Activated naive CD8-positive, alpha-beta T cell treated with anti-CD3 and anti-CD28 coated beads, Interleukin-2, amount 50 U/mL, for 24 hours (primary cell): ENCODE measurements around the gene CES3.
"Not testable (repeated sequence)": the region's sequence is repeated elsewhere in the genome, so short reads cannot be mapped to it uniquely, and the experiment has no call there.

Experiments
- ATAC-seq: fragments of 150-1000 bp; cut with Tn5 transposase; one replicate; pipeline ENCODE4 v1.10.0; 2021
- DNase-seq: peaks from one replicate; pipeline ENCODE4 v3.0.0; 2021
- H3K27ac Mint-ChIP-seq: one replicate; pipeline ENCODE4 v1.8.0; 2021; ENCODE audit warnings: mild to moderate bottlenecking, mixed read lengths
- H3K27me3 Mint-ChIP-seq: one replicate; pipeline ENCODE4 v1.8.0; 2021; ENCODE audit warnings: mixed read lengths
- H3K36me3 Mint-ChIP-seq: one replicate; pipeline ENCODE4 v1.8.0; 2021; ENCODE audit warnings: low read depth, mixed read lengths
- H3K4me1 Mint-ChIP-seq: one replicate; pipeline ENCODE4 v1.8.0; 2021; ENCODE audit warnings: mixed read lengths
- H3K4me3 Mint-ChIP-seq: one replicate; pipeline ENCODE4 v1.8.0; 2021; ENCODE audit warnings: mild to moderate bottlenecking, moderate library complexity, mixed read lengths
- H3K9me3 Mint-ChIP-seq: one replicate; pipeline ENCODE4 v1.8.0; 2021; ENCODE audit warnings: mixed read lengths

CES3 gene

DNA sequence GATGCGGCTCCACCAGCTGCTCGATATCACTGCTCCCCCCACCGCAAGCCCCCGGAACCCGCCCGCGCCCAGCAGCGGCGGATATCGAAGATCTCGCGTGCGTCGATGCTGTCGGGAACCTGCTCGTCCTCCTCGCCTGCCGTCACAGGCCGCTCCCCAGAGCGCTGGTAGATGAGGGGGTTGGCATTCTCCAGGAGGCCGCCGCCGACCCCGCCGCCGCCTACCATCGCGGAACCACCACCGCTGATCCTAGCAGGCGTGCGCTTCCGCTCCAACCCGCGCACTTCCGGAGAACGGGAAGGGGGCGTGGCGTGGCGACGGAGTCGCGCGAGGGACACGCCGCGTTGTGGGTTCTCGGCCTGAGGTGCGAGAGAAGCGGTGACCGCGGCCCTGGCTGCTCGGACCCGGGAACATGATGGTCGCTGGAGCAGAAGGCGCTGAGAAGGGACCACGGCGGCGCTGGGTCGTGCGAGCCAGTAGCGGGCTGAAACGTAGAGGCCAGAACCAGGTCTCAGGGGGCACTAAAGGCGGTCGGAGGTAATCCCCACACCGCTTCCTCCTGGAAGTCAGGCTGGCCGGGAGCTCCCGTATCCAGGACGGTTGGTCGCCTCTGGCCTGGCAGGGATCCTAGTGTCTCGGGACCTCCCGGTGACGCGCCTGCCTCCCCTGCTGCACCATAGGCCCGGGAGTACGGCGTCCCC, 26.8 kb upstream of the CES3 start, which contains the start of gene CIAO2B:
TSS of gene CIAO2B (minus strand) at position 265 of the 701 bp plus-strand sequence. CDS start at position 227, 38 bp downstream.
- Mint-ChIP-seq H3K36me3 (peaks cover 15% of the 10 kb centered on the region), H3K9me3 (no peaks in the 10 kb centered on the region), H3K27me3 (no peaks in the 10 kb centered on the region), H3K27ac (peak within 1 kb of the TSS; percentile 96), H3K4me3 (peak within 1 kb of the TSS; percentile 98), H3K4me1 (peaks cover 51% of the 10 kb centered on the region)
- ATAC-seq (peak; percentile 80), DNase-seq (peak; percentile 93)

DNA sequence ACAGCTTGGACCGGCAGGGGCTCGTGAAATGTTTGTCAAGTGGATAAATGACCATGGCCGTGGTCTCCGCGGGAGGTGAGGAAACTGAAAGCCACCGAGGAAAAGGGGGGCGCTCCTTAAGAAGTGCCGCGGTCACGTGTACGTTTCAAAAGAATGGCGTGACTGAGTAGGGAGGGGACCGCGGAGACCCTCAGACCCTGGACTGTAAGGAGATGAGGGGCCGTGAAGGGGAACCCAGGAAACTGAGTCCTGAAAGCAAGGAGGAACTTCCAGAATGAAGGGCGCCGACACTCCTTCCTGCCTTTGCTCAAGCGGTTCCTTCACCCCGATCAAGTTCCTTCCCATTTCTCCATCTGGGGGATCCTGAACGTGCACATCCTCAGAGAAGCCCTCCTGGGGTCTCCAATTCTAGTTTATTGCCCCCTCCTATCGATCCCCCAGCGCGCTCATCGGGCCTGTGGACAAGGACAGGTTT, 26.2 kb upstream of the CES3 start:
- DNase-seq, H3K27me3 Mint-ChIP-seq, H3K9me3 Mint-ChIP-seq, ATAC-seq: not testable (repeated sequence)
- peak overlapping the region; percentile 96 for H3K27ac Mint-ChIP-seq
- H3K36me3 Mint-ChIP-seq, result peaks cover 15% of the 10 kb centered on the region
- H3K4me1 Mint-ChIP-seq, result peaks cover 51% of the 10 kb centered on the region
- H3K4me3 Mint-ChIP-seq, result peak overlapping the region; percentile 98

DNA sequence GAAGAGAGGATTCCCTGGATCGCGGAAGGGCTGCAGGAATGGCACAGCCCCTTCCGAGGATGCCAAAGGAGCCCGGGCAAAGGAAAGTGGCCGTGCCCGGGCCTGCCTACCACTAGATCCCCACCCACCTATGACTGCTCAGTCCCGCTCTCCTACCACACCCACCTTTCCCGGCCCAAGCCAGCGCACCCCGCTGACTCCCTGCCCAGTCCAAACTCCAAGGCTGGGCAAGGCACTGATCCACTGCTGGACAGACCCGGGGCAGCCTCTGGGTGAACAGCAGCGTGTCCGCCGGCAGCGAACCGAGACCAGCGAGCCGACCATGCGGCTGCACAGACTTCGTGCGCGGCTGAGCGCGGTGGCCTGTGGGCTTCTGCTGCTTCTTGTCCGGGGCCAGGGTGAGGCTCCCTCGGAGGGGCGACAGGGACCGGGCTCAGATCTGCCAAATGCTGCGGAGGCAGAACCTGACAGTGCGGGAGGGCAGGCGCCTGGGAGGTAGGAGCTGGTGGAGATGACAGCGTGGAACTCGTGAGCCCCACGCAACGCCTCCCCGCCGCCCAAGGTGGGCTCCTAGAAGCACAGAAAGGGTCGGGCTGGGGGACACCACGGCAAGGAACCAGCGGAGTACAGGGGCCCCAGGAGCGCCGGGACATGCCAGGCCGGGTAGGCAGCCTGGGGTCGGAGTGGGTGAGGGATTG, 25.6 kb upstream of the CES3 start, which contains the start of gene CES2:
TSS of gene CES2 (plus strand) at position 203 of the 698 bp plus-strand sequence. CDS start at position 323, 120 bp downstream.
- H3K4me3 Mint-ChIP-seq, result peak within 1 kb of the TSS; percentile 98
- H3K27me3 Mint-ChIP-seq, result no peaks in the 10 kb centered on the region
- ATAC-seq (no peak), DNase-seq (no peak)
- no peaks in the 10 kb centered on the region for H3K9me3 Mint-ChIP-seq
- peak within 1 kb of the TSS; percentile 96 for H3K27ac Mint-ChIP-seq
- peaks cover 15% of the 10 kb centered on the region for H3K36me3 Mint-ChIP-seq
- peaks cover 51% of the 10 kb centered on the region for H3K4me1 Mint-ChIP-seq

DNA sequence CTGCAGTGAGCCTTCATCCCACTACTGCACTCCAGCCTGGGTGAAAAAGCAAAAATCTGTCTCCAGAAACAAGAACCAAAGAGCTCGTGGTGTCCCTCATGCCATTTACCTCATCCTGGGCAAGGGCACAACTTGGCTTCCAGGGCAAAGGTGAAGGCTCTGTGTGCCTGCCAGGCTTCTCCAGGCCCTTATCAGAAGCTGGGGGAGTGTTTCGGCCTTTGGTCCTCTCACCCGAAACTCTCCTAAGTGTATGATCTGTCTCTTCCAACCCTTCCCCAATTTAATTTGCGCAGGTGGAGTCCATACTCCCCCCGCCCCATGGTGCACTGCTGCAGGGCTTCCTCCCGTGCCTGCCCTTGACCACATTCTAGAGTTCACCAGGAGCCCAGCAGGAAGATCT, 24.6 kb upstream of the CES3 start:
- Mint-ChIP-seq H3K4me3 (peak overlapping the region; percentile 98), H3K4me1 (peaks cover 51% of the 10 kb centered on the region), H3K27ac (peak overlapping the region; percentile 58), H3K9me3 (no peaks in the 10 kb centered on the region), H3K27me3 (no peaks in the 10 kb centered on the region), H3K36me3 (peaks cover 15% of the 10 kb centered on the region)
- DNase-seq (no peak), ATAC-seq (no peak)

DNA sequence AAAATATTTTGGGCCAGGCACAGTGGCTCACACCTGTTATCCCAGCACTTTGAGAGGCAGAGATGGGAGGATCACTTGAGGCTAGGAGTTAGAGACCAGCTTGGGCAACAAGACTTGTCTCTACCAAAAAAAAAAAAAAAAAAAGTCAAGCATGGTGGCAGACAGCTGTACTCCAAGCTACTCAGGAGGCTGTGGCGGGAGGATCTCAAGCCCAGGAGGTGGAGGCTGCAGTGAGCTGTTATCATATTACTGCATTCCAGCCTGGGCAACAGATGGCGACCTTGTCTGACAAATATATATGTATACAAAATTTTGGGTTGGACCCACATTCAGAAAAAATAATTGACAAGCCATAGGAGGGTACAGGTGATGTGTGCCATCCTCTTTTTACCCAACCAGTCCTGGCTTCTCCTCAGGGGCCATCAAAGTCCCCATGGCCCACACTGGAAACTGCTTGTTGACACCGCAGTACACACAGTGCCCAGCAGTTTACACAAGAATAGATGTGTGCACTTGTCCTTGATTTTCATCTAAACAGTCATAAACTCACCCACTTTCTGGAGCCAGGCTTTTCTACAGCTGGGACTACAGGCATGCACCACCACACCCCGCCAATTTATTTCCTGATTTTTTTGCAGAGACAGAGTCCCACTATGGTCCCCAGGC, 24.0 kb upstream of the CES3 start:
- peak overlapping the region; percentile 98 for H3K4me3 Mint-ChIP-seq
- H3K27ac Mint-ChIP-seq, result peak overlapping the region; percentile 58
- H3K4me1 Mint-ChIP-seq, result peaks cover 47% of the 10 kb centered on the region
- peaks cover 16% of the 10 kb centered on the region for H3K36me3 Mint-ChIP-seq
- DNase-seq, result no peak
- no peaks in the 10 kb centered on the region for H3K9me3 Mint-ChIP-seq
- no peaks in the 10 kb centered on the region for H3K27me3 Mint-ChIP-seq
- no peak for ATAC-seq

DNA sequence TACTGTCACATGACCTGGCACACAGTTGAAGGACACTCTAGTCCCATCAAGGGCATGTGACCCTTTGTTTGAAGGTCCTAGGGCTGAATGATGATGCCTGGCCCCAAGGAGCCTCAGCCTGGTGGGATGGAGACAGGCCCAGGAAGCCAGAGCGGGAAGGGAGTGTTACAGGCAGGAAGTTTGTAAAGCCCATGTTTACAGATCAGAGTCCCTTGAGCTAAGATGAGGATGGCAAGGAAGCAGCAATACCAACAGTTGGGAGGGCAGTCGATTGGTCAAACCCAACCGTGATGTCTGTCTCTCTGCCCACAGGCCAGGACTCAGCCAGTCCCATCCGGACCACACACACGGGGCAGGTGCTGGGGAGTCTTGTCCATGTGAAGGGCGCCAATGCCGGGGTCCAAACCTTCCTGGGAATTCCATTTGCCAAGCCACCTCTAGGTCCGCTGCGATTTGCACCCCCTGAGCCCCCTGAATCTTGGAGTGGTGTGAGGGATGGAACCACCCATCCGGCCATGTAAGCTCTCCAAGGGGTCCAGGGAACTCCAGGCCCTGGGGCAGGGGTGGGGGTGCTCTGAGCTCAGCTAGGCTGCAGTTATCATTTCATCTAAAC, 23.2 kb upstream of the CES3 start:
- Mint-ChIP-seq H3K4me1 (peaks cover 39% of the 10 kb centered on the region), H3K27me3 (no peaks in the 10 kb centered on the region), H3K27ac (no peak overlapping the region), H3K9me3 (no peaks in the 10 kb centered on the region), H3K36me3 (peaks cover 20% of the 10 kb centered on the region), H3K4me3 (no peak overlapping the region)
- DNase-seq (no peak), ATAC-seq (no peak)

DNA sequence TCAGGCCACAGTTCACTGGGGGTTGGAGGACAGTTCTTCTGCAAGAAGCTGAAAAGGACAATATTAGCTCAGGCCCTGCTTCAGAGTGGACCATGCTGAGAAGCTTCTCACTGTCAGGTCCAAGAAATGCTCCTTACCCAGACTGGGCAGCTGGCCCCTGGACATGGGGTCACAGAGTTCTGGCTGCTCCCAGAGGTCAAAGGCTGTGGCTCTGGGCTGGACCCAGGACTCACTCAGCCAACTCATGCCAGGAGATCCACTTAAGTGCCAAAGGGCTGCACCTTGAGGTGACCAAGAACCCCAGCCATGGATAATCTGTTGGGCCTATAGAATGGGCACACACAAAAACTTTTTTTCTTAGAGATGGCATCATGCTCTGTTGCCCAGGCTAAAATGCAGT, 21.7 kb upstream of the CES3 start:
- Mint-ChIP-seq H3K36me3 (peaks cover 10% of the 10 kb centered on the region), H3K9me3 (no peaks in the 10 kb centered on the region), H3K4me3 (no peak overlapping the region), H3K4me1 (peaks cover 26% of the 10 kb centered on the region), H3K27ac (peak overlapping the region; percentile 18), H3K27me3 (no peaks in the 10 kb centered on the region)
- ATAC-seq (no peak), DNase-seq (no peak)

DNA sequence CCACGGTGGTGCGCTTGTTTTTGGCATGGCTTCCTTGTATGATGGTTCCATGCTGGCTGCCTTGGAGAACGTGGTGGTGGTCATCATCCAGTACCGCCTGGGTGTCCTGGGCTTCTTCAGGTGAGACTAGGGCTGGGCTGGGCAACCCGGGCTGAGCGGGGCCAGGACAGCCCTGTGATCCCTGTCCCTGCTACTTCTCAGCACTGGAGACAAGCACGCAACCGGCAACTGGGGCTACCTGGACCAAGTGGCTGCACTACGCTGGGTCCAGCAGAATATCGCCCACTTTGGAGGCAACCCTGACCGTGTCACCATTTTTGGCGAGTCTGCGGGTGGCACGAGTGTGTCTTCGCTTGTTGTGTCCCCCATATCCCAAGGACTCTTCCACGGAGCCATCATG, 20.8 kb upstream of the CES3 start:
- no peak for ATAC-seq
- H3K36me3 Mint-ChIP-seq, result peaks cover 10% of the 10 kb centered on the region
- H3K4me3 Mint-ChIP-seq, result no peak overlapping the region

DNA sequence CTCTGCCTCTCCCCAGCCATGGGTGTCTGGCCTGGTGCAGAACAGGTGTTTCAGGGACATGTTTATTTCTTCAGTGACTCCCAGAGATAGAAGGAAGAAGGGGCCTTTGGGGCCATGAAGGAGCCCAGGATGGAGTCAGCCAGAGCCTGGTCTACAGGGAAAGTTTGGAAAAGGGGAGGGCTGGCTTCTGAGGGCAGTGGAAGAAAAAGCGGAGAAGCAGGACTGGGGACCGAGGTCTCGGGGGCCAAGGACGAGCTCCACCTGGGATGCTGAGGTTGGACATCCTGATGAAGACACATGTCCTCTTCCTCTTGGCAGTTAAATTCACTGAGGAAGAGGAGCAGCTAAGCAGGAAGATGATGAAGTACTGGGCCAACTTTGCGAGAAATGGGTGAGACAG, 18.1 kb upstream of the CES3 start:
- ATAC-seq, result no peak
- Mint-ChIP-seq H3K9me3 (no peaks in the 10 kb centered on the region), H3K27ac (no peak overlapping the region), H3K27me3 (peaks cover 2% of the 10 kb centered on the region), H3K4me3 (no peak overlapping the region), H3K36me3 (peaks cover 7% of the 10 kb centered on the region), H3K4me1 (peaks cover 7% of the 10 kb centered on the region)
- no peak for DNase-seq

More for the DNA sequence above, 20.8 kb upstream of the CES3 start:
- Mint-ChIP-seq H3K9me3 (no peaks in the 10 kb centered on the region), H3K4me1 (peaks cover 22% of the 10 kb centered on the region), H3K27ac (no peak overlapping the region), H3K27me3 (no peaks in the 10 kb centered on the region)
- no peak for DNase-seq

DNA sequence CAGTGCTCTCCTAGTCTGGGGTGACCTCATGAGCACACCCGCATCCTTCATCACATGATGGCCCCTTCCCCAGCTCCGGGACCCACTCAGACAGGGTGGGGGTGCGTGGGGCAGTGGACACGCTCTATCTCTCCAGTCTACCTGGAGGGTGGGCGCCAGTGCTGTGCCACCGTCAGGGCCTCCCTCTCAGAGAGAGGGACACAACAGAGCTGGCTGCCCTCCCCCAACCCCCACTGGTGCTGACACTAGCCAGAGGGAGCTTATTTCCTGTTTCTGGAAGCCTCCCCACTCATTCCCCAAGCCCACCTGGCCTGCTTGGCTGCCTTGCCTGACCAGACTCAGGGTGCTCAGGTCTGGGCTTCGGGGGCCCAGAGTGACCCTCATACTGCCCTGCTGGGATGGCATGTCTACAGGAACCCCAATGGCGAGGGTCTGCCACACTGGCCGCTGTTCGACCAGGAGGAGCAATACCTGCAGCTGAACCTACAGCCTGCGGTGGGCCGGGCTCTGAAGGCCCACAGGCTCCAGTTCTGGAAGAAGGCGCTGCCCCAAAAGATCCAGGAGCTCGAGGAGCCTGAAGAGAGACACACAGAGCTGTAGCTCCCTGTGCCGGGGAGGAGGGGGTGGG, 17.5 kb upstream of the CES3 start:
- peaks cover 12% of the 10 kb centered on the region for H3K4me1 Mint-ChIP-seq
- H3K27ac Mint-ChIP-seq, result no peak overlapping the region
- DNase-seq (no peak), ATAC-seq (no peak)
- peaks cover 7% of the 10 kb centered on the region for H3K36me3 Mint-ChIP-seq
- H3K9me3 Mint-ChIP-seq, result no peaks in the 10 kb centered on the region
- H3K4me3 Mint-ChIP-seq, result no peak overlapping the region
- peaks cover 8% of the 10 kb centered on the region for H3K27me3 Mint-ChIP-seq

DNA sequence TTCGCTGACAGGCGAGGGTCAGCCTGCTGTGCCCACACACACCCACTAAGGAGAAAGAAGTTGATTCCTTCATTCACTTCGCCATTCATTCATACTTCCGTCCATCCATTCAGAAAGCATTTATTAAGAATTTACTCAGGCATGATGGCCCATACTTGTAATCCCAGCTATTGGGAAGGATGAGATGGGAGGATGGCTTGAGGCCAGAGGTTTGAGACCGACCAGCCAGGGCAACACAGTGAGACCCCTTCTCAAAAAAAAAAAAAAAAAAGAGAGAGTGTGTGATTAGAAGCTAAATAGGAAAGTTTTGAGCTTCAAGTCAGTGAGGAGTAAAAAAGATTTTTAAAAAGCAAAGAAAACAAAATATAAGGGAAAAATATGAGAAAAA, 17.0 kb upstream of the CES3 start:
- DNase-seq, result no peak
- Mint-ChIP-seq H3K9me3 (no peaks in the 10 kb centered on the region), H3K4me3 (no peak overlapping the region), H3K27ac (no peak overlapping the region), H3K4me1 (peaks cover 15% of the 10 kb centered on the region), H3K27me3 (peaks cover 12% of the 10 kb centered on the region), H3K36me3 (peaks cover 7% of the 10 kb centered on the region)
- ATAC-seq, result no peak

DNA sequence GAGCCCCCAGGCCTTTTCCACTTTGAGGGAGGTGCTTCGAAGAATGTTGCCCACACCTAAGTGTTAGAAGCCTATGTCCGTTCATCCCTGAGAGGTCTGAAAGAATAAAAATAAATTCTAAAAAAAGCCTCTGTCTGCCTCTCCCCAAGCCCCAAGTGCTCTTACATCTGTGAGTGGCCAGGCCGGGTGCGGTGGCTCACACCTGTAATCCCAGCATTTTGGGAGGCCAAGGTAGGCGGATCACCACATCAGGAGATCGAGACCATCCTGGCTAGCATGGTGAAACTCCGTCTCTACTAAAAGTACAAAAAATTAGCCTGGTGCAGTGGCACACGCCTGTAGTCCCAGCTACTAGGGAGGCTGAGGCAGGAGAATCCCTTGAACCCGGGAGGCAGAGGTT, 16.1 kb upstream of the CES3 start:
- Mint-ChIP-seq H3K4me1 (peaks cover 17% of the 10 kb centered on the region), H3K27me3 (peaks cover 21% of the 10 kb centered on the region)
- not testable (repeated sequence) for H3K36me3 Mint-ChIP-seq, ATAC-seq, H3K27ac Mint-ChIP-seq, H3K4me3 Mint-ChIP-seq, H3K9me3 Mint-ChIP-seq, DNase-seq

DNA sequence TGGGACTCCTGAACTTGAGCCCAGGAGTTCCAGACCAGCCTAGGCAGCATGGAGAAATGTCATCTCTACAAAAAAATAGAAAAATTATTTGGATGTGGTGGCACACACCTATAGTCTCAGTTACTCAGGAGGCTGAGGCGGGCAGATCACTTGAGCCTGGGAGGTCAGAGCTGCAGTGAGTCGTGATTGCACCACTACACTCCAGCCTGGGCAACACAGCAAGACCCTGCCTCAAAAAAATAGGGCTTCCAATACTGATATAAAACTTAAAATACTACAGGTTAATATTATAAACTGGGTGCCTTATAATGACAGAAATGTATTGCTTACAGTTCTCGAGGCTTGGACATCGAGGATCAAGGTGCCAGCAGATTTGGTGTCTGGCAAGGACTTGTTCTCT, 15.1 kb upstream of the CES3 start:
- no peak for DNase-seq
- no peak for ATAC-seq
- peaks cover 7% of the 10 kb centered on the region for H3K36me3 Mint-ChIP-seq
- no peak overlapping the region for H3K27ac Mint-ChIP-seq
- H3K4me1 Mint-ChIP-seq, result peaks cover 22% of the 10 kb centered on the region
- no peak overlapping the region for H3K4me3 Mint-ChIP-seq
- peaks cover 26% of the 10 kb centered on the region for H3K27me3 Mint-ChIP-seq
- H3K9me3 Mint-ChIP-seq, result no peaks in the 10 kb centered on the region

DNA sequence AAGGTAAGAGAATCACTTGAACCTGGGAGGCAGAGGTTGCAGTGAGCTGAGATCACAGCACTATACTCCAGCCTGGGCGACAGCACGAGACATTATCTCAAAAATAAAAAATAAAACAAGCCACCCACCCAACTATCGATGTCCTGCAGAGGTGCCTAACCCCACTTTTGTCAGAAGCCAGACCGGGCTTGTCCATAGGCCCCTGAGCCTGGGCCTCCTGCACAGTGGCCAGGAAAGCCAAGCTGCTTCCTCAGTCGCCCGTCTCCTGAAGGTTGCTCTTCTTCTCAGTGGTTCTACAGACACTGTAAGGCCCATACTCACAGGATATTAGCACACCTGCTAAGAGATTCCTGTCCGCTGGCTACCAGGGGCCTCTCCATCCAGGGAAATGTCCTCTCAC, 14.5 kb upstream of the CES3 start:
- peaks cover 22% of the 10 kb centered on the region for H3K4me1 Mint-ChIP-seq
- ATAC-seq (no peak), DNase-seq (no peak)
- peaks cover 7% of the 10 kb centered on the region for H3K36me3 Mint-ChIP-seq
- H3K27me3 Mint-ChIP-seq, result peaks cover 32% of the 10 kb centered on the region
- H3K27ac Mint-ChIP-seq, result no peak overlapping the region
- no peaks in the 10 kb centered on the region for H3K9me3 Mint-ChIP-seq
- H3K4me3 Mint-ChIP-seq, result no peak overlapping the region
